K562 (cell line): ENCODE data around the gene TXNRD2. TPM values are rescaled to one million over a fixed set of nuclear protein-coding genes. Genes with fewer than 3 reads are reported as not detected.

Experiments
- EGR1 ChIP-seq: fragments of 450-650 bp; conservative IDR thresholded peaks from 2 replicates; pipeline ENCODE4 v1.6.1; 2017; ENCODE audit warnings: mild to moderate bottlenecking
- HCFC1 ChIP-seq: IDR thresholded peaks from 2 replicates; pipeline ENCODE4 v1.6.1; 2012; ENCODE audit warnings: low read depth, low read length, improper control_type of control experiment
- PHB2 ChIP-seq: fragments of 450-650 bp; IDR thresholded peaks from 2 replicates; pipeline ENCODE4 v1.6.1; 2017; ENCODE audit warnings: low read depth
- RAD21 ChIP-seq, 2 experiments: fragments of 250-450 bp in 1 of 2; fragments of 450-650 bp in 1 of 2; sonication (Bioruptor Pico) in 1 of 2; formaldehyde crosslinking in 1 of 2; IDR thresholded peaks in 1 of 2; conservative IDR thresholded peaks in 1 of 2; 2 replicates each; pipeline versions ENCODE4 v1.4.0 to v1.8.0; 2020 to 2022; ENCODE audit warnings: mild to moderate bottlenecking in 2 of 2, moderate library complexity in 1 of 2
- RBFOX2 ChIP-seq: fragments of 200-400 bp; formaldehyde crosslinking; IDR thresholded peaks from 2 replicates; pipeline ENCODE4 v1.6.1; 2017; ENCODE audit warnings: low read depth, mild to moderate bottlenecking, low read length, moderate library complexity
- SPI1 ChIP-seq: IDR thresholded peaks from 2 replicates; pipeline ENCODE4 v1.6.1; 2011; ENCODE audit warnings: low read depth, low read length, control low read depth, borderline replicate concordance
- SRSF9 ChIP-seq: fragments of 200-400 bp; formaldehyde crosslinking; IDR thresholded peaks from 2 replicates; pipeline ENCODE4 v1.6.1; 2017; ENCODE audit warnings: low read depth, low read length, borderline replicate concordance
- ZNF124 ChIP-seq: sonication (generic); formaldehyde crosslinking; IDR thresholded peaks from 2 replicates; pipeline ENCODE4 v1.8.1; 2022; ENCODE audit warnings: missing genetic modification reagents
- ZNF143 ChIP-seq: sonication (generic); formaldehyde crosslinking; IDR thresholded peaks from 2 replicates; pipeline ENCODE4 v1.9.0; 2022; ENCODE audit warnings: mild to moderate bottlenecking, missing genetic modification reagents
- ZNF780A ChIP-seq: fragments of 250-450 bp; sonication (Bioruptor Pico); IDR thresholded peaks from 2 replicates; pipeline ENCODE4 v1.5.0; 2021; ENCODE audit warnings: mild to moderate bottlenecking
- polyA plus RNA-seq, 8 experiments: library from polyadenylated mRNA; depleted of rRNA in 4 of 8; stranded (reverse) in 5 of 8; unstranded in 3 of 8; fragments of >200 nt; fragmentation: Nextera tagmentation in 2 of 8; fragmentation: Illumina TruSeq in 1 of 8; extraction: Ambion mirVana in 2 of 8; extraction: Trizol in 1 of 8; gene quantifications; 2 replicates each; pipeline versions ENCODE4 v1.2.1 to v1.2.3, GENCODE V29; 2011 to 2014; ENCODE audit warnings: inconsistent platforms in 1 of 8, missing spikeins in 1 of 8
- total RNA-seq, 7 experiments: library from RNA; depleted of rRNA in 6 of 7; stranded (reverse); fragments of >200 nt in 6 of 7; fragmentation: Illumina TruSeq in 2 of 7; extraction: Trizol in 2 of 7; gene quantifications; 2 replicates each; pipeline versions ENCODE4 v1.2.1 to v1.2.3, GENCODE V29; 2011 to 2021; ENCODE audit warnings: low replicate concordance in 1 of 7
- TF ChIP-seq, protein P1 (sequence below), 2 experiments: fragments of 200-800 bp in 1 of 2; sonication (Bioruptor generic) in 1 of 2; sonication (generic) in 1 of 2; formaldehyde crosslinking in 1 of 2; IDR thresholded peaks in 1 of 2; conservative IDR thresholded peaks in 1 of 2; 2 replicates each; pipeline versions ENCODE4 v1.5.0 to v1.6.1; 2016 to 2020; ENCODE audit warnings: missing compliant biosample characterization in 1 of 2, missing genetic modification characterization in 1 of 2, missing genetic modification reagents in 1 of 2
- TF ChIP-seq, protein P2 (sequence below): fragments of 250-450 bp; sonication (Bioruptor Pico); IDR thresholded peaks from 2 replicates; pipeline ENCODE4 v1.8.0; 2021; ENCODE audit warnings: mild to moderate bottlenecking, moderate library complexity
- TF ChIP-seq, protein P3 (sequence below), 2 experiments: IDR thresholded peaks; 2 replicates each; pipeline ENCODE4 v1.6.1; 2012; ENCODE audit warnings: improper control_type of control experiment in 2 of 2, low read depth in 2 of 2, low read length in 2 of 2, borderline replicate concordance in 1 of 2
- TF ChIP-seq, protein P4 (sequence below): sonication (generic); formaldehyde crosslinking; IDR thresholded peaks from 2 replicates; pipeline ENCODE4 v1.8.1; 2023; ENCODE audit warnings: mild to moderate bottlenecking, missing genetic modification reagents
- TF ChIP-seq, protein P5 (sequence below): fragments of 450-650 bp; IDR thresholded peaks from 2 replicates; pipeline ENCODE4 v1.7.1; 2018; ENCODE audit warnings: mild to moderate bottlenecking, low read depth; ENCODE audit not compliant: partially characterized antibody

TXNRD2 gene
- total and polyA plus RNA-seq, 9 of the 15 experiments (the other 6 are each of a cell fraction or from before 2014, with no cell fraction given), result 3.3 to 80.2 (median 49.4) TPM

DNA sequence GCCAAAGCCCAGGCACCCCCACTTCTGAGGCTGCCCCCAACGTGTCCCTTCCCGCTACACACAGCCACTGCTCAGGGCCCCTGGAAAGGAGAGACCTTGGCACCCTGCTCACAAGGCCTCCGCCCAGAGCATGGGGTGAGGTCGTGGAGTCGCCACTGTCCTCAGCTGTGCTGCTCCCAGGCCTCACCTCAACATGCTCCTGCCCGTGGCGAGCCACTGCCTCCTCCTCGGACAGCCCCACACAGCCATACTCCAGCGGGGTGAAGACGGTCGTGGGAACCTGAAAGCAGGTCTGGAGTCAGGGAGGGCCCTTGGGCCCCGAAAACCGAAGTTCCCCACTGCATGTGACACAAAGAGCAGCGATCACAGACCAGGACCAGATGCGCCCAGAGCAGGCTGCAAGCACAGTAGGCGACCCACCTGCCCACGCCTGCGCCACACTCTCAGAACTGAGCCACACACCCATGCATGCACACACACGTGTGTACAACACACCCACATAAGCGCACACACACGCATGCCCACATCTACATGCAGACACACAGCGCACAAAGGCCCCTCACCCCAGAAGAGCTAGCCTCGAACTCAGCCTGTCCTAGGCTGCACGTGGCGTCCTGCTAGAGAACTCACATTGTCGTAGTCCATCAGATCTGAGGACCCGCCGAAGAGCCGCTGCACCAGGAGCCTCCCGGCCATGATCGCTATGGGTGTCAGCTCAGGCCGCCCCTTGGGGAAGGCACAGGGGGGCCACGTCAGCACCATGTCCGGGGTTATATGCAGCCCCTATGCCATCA, 61.4 kb downstream of the TXNRD2 start (continued):
- TF ChIP-seq, protein P1, sequence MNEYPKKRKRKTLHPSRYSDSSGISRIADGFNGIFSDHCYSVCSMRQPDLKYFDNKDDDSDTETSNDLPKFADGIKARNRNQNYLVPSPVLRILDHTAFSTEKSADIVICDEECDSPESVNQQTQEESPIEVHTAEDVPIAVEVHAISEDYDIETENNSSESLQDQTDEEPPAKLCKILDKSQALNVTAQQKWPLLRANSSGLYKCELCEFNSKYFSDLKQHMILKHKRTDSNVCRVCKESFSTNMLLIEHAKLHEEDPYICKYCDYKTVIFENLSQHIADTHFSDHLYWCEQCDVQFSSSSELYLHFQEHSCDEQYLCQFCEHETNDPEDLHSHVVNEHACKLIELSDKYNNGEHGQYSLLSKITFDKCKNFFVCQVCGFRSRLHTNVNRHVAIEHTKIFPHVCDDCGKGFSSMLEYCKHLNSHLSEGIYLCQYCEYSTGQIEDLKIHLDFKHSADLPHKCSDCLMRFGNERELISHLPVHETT (CRISPR knock-in tag; conservative IDR thresholded peaks at IDR 0.05 in 1 of 2, IDR thresholded peaks at IDR 0.05 in 1 of 2), result 0 out of 4 replicates have a peak, but pooled peaks of 1 of the 2 experiments have one; percentile 31
- no peak for TF ChIP-seq PHB2
- TF ChIP-seq, protein P2, sequence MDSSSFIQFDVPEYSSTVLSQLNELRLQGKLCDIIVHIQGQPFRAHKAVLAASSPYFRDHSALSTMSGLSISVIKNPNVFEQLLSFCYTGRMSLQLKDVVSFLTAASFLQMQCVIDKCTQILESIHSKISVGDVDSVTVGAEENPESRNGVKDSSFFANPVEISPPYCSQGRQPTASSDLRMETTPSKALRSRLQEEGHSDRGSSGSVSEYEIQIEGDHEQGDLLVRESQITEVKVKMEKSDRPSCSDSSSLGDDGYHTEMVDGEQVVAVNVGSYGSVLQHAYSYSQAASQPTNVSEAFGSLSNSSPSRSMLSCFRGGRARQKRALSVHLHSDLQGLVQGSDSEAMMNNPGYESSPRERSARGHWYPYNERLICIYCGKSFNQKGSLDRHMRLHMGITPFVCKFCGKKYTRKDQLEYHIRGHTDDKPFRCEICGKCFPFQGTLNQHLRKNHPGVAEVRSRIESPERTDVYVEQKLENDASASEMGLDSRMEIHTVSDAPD (CRISPR knock-in tag), result no peak
- no peak for TF ChIP-seq ZNF143 (CRISPR knock-in tag)
- TF ChIP-seq SPI1, result no peak
- TF ChIP-seq, protein P3, sequence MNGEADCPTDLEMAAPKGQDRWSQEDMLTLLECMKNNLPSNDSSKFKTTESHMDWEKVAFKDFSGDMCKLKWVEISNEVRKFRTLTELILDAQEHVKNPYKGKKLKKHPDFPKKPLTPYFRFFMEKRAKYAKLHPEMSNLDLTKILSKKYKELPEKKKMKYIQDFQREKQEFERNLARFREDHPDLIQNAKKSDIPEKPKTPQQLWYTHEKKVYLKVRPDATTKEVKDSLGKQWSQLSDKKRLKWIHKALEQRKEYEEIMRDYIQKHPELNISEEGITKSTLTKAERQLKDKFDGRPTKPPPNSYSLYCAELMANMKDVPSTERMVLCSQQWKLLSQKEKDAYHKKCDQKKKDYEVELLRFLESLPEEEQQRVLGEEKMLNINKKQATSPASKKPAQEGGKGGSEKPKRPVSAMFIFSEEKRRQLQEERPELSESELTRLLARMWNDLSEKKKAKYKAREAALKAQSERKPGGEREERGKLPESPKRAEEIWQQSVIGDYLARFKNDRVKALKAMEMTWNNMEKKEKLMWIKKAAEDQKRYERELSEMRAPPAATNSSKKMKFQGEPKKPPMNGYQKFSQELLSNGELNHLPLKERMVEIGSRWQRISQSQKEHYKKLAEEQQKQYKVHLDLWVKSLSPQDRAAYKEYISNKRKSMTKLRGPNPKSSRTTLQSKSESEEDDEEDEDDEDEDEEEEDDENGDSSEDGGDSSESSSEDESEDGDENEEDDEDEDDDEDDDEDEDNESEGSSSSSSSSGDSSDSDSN (IDR thresholded peaks at IDR 0.05; ENCODE audit: borderline replicate concordance in 1 of 2, low read depth in 2 of 2, low read length in 2 of 2), result no peak
- TF ChIP-seq, protein P4, sequence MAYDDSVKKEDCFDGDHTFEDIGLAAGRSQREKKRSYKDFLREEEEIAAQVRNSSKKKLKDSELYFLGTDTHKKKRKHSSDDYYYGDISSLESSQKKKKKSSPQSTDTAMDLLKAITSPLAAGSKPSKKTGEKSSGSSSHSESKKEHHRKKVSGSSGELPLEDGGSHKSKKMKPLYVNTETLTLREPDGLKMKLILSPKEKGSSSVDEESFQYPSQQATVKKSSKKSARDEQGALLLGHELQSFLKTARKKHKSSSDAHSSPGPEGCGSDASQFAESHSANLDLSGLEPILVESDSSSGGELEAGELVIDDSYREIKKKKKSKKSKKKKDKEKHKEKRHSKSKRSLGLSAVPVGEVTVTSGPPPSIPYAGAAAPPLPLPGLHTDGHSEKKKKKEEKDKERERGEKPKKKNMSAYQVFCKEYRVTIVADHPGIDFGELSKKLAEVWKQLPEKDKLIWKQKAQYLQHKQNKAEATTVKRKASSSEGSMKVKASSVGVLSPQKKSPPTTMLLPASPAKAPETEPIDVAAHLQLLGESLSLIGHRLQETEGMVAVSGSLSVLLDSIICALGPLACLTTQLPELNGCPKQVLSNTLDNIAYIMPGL (CRISPR knock-in tag), result no peak
- 0 out of 2 replicates have a peak, but pooled peaks have one; percentile 7 for TF ChIP-seq HCFC1
- no peak for TF ChIP-seq RAD21 (CRISPR knock-in tag; conservative IDR thresholded peaks at IDR 0.05 in 1 of 2, IDR thresholded peaks at IDR 0.05 in 1 of 2)
- TF ChIP-seq, protein P5, sequence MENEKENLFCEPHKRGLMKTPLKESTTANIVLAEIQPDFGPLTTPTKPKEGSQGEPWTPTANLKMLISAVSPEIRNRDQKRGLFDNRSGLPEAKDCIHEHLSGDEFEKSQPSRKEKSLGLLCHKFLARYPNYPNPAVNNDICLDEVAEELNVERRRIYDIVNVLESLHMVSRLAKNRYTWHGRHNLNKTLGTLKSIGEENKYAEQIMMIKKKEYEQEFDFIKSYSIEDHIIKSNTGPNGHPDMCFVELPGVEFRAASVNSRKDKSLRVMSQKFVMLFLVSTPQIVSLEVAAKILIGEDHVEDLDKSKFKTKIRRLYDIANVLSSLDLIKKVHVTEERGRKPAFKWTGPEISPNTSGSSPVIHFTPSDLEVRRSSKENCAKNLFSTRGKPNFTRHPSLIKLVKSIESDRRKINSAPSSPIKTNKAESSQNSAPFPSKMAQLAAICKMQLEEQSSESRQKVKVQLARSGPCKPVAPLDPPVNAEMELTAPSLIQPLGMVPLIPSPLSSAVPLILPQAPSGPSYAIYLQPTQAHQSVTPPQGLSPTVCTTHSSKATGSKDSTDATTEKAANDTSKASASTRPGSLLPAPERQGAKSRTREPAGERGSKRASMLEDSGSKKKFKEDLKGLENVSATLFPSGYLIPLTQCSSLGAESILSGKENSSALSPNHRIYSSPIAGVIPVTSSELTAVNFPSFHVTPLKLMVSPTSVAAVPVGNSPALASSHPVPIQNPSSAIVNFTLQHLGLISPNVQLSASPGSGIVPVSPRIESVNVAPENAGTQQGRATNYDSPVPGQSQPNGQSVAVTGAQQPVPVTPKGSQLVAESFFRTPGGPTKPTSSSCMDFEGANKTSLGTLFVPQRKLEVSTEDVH, result no peak
- no peak; the same call in 1 of the 2 replicates for TF ChIP-seq EGR1
- TF ChIP-seq SRSF9, result no peak
- TF ChIP-seq RBFOX2, result no peak
- TF ChIP-seq ZNF780A (CRISPR knock-in tag), result no peak
- TF ChIP-seq ZNF124, result no peak
